HepG2 (cell line): ENCODE data around the gene ST6GALNAC3. TPM values are rescaled to one million over a fixed set of nuclear protein-coding genes. Genes with fewer than 3 reads are reported as not detected.

Experiments used
- ATAC-seq: fragments of 200-7000 bp; cut with Tn5 transposase; 3 replicates; pipeline ENCODE4 v1.9.1; 2020; ENCODE audit warnings: mild to moderate bottlenecking, moderate library complexity
- BruUV-seq: library from RNA; stranded (reverse); fragments of 400-500 nt; replicated peaks from 2 replicates; lab custom pipeline; 2021; lab: Mats Ljungman, UMichigan
- CTCF ChIA-PET: fragments of 300-600 bp; formaldehyde crosslinking; extraction: SDS; loops from one replicate; lab custom pipeline; 2021; ENCODE audit warnings: low total read pairs, inconsistent platforms, low intra/inter-chr PET ratio; lab: Yijun Ruan, JAX
- POLR2A ChIA-PET: fragments of 350-600 bp; sonication (Branson Sonifier 250); formaldehyde crosslinking; loops from one replicate; lab custom pipeline; 2020; ENCODE audit warnings: antibody characterized with exemption, inconsistent platforms; lab: Yijun Ruan, JAX
- DNase-seq: peaks from one replicate; pipeline ENCODE4 v3.0.0-alpha.2; 2015; ENCODE audit warnings: low spot score
- FAIRE-seq: peaks from 3 replicates; lab custom pipeline; 2011; peaks lifted over from hg19 to GRCh38; lab: Jason Lieb, UNC
- H2AFZ ChIP-seq: one replicate; pipeline ENCODE4 v1.6.1; 2011; ENCODE audit warnings: low read length, inconsistent platforms
- H3K27ac ChIP-seq: fragments of 300-600 bp; 3 replicates; pipeline ENCODE4 v1.8.0; 2011; ENCODE audit warnings: mixed run types, mild to moderate bottlenecking, mixed read lengths, low read length, inconsistent platforms; ENCODE audit not compliant: insufficient read depth; ENCODE audit errors: extremely low read length
- H3K27me3 ChIP-seq, 2 experiments: fragments of 200-600 bp in 1 of 2; 2 replicates in 1 of 2; 3 replicates in 1 of 2; pipeline versions ENCODE4 v1.6.0 to v1.8.0; 2011; ENCODE audit warnings: low read length in 2 of 2, mild to moderate bottlenecking in 2 of 2, moderate library complexity in 2 of 2, inconsistent platforms in 1 of 2; ENCODE audit not compliant: insufficient read depth in 2 of 2, control insufficient read depth in 1 of 2
- H3K36me3 ChIP-seq, 2 experiments: fragments of 200-600 bp in 1 of 2; replicated peaks in 1 of 2; 2 replicates in 1 of 2; 3 replicates in 1 of 2; pipeline versions ENCODE4 v1.5.1 to v1.8.0; 2011; ENCODE audit warnings: low read length in 2 of 2, inconsistent platforms in 1 of 2; ENCODE audit not compliant: insufficient read depth in 2 of 2, control insufficient read depth in 1 of 2
- H3K4me1 ChIP-seq: 2 replicates; pipeline ENCODE4 v1.5.1; 2012; ENCODE audit warnings: low read length, inconsistent platforms; ENCODE audit not compliant: insufficient read depth
- H3K4me2 ChIP-seq: 2 replicates; pipeline ENCODE4 v1.6.0; 2011; ENCODE audit warnings: low read depth, low read length, inconsistent platforms
- H3K4me3 ChIP-seq, 3 experiments: fragments of 200-600 bp in 1 of 3; sonication (generic), shearing (Covaris generic) in 1 of 3; replicated peaks in 1 of 3; 2 replicates each; pipeline ENCODE4 v1.5.1; 2011 to 2016; ENCODE audit warnings: low read length in 3 of 3, inconsistent platforms in 2 of 3, low read depth in 2 of 3, mild to moderate bottlenecking in 2 of 3, control low read depth in 1 of 3, mixed read lengths in 1 of 3; ENCODE audit not compliant: insufficient read depth in 1 of 3
- H3K79me2 ChIP-seq: one replicate; pipeline ENCODE4 v1.6.1; 2011; ENCODE audit warnings: low read length, inconsistent platforms; ENCODE audit not compliant: insufficient read depth
- H3K9ac ChIP-seq: 2 replicates; pipeline ENCODE4 v1.6.0; 2011; ENCODE audit warnings: mild to moderate bottlenecking, low read depth, low read length, inconsistent platforms; ENCODE audit not compliant: insufficient read depth
- H3K9me3 ChIP-seq: 2 replicates; pipeline ENCODE4 v1.5.1; 2012; ENCODE audit warnings: mild to moderate bottlenecking, low read length
- H4K20me1 ChIP-seq: 2 replicates; pipeline ENCODE4 v1.6.0; 2011; ENCODE audit warnings: inconsistent platforms, mild to moderate bottlenecking, low read length, moderate library complexity; ENCODE audit not compliant: insufficient read depth
- CENPX ChIP-seq: sonication (generic); formaldehyde crosslinking; IDR thresholded peaks from 2 replicates; pipeline ENCODE4 v1.9.0; 2021; ENCODE audit warnings: mild to moderate bottlenecking, missing genetic modification reagents, moderate library complexity
- GABPA ChIP-seq, 2 experiments: IDR thresholded peaks; 2 replicates each; pipeline ENCODE4 v1.6.1; 2011 to 2016; ENCODE audit warnings: low read depth in 2 of 2, low read length in 1 of 2, missing biosample characterization in 1 of 2, missing genetic modification characterization in 1 of 2
- GABPB1 ChIP-seq: IDR thresholded peaks from 2 replicates; pipeline ENCODE4 v1.6.1; 2016; ENCODE audit warnings: mild to moderate bottlenecking, missing genetic modification reagents, moderate library complexity, missing compliant biosample characterization
- HDAC1 ChIP-seq: sonication (generic); formaldehyde crosslinking; IDR thresholded peaks from 2 replicates; pipeline ENCODE4 v1.5.1; 2020; ENCODE audit warnings: mild to moderate bottlenecking, missing genetic modification reagents
- PHF21A ChIP-seq: sonication (generic); formaldehyde crosslinking; IDR thresholded peaks from 2 replicates; pipeline ENCODE4 v1.5.0; 2020; ENCODE audit warnings: mild to moderate bottlenecking, missing genetic modification reagents
- SP4 ChIP-seq: sonication (generic); formaldehyde crosslinking; IDR thresholded peaks from 2 replicates; pipeline ENCODE4 v1.8.1; 2023; ENCODE audit warnings: mild to moderate bottlenecking, missing genetic modification reagents
- ZFP36L2 ChIP-seq: sonication (generic); formaldehyde crosslinking; IDR thresholded peaks from 2 replicates; pipeline ENCODE4 v1.4.0; 2020; ENCODE audit warnings: missing genetic modification reagents
- ZNF331 ChIP-seq: sonication (generic); formaldehyde crosslinking; IDR thresholded peaks from 2 replicates; pipeline ENCODE4 v1.4.0; 2020; ENCODE audit warnings: missing genetic modification reagents
- ZNF431 ChIP-seq: sonication (generic); formaldehyde crosslinking; IDR thresholded peaks from 2 replicates; pipeline ENCODE4 v1.9.0; 2022; ENCODE audit warnings: missing genetic modification reagents, low read depth, mild to moderate bottlenecking, borderline replicate concordance
- ZNF737 ChIP-seq: sonication (generic); formaldehyde crosslinking; IDR thresholded peaks from 2 replicates; pipeline ENCODE4 v1.5.0; 2020; ENCODE audit warnings: missing genetic modification reagents, mild to moderate bottlenecking, borderline replicate concordance
- ZNF879 ChIP-seq: sonication (generic); formaldehyde crosslinking; IDR thresholded peaks from 2 replicates; pipeline ENCODE4 v1.8.1; 2023; ENCODE audit warnings: missing genetic modification reagents
- WGBS: methylation state at CpG from one replicate; pipeline ENCODE4 v1.1.6; 2017; ENCODE audit warnings: low lambda C conversion rate; 5-methylcytosine and 5-hydroxymethylcytosine counted together
- in situ Hi-C: cut with HindIII; loops from 2 replicates; pipeline ENCODE4 v1.10.0; 2017; ENCODE audit warnings: low pct_unique_long_range_greater_than_20kb; ENCODE audit not compliant: extremely low pct_ligation_motif_present
- intact Hi-C: fragments of 100-400 bp; cut with micrococcal nuclease; formaldehyde crosslinking; loops from one replicate; pipeline ENCODE4 v1.10.0; 2022; ENCODE audit not compliant: unreplicated experiment
- polyA plus RNA-seq, 8 experiments: library from polyadenylated mRNA; depleted of rRNA in 3 of 8; stranded (reverse) in 7 of 8; unstranded in 1 of 8; fragments of >200 nt; fragmentation: Illumina TruSeq in 4 of 8; extraction: Trizol in 4 of 8; gene quantifications; 2 replicates each; pipeline versions ENCODE4 v1.2.1 to v1.2.3, GENCODE V29; 2011 to 2016; ENCODE audit warnings: low read depth in 4 of 8, missing spikeins in 1 of 8, mixed read lengths in 1 of 8; ENCODE audit not compliant: insufficient read depth in 1 of 8
- total RNA-seq, 5 experiments: library from RNA; depleted of rRNA; stranded (reverse); fragments of >200 nt; fragmentation: Illumina TruSeq; extraction: Trizol; gene quantifications; 2 replicates each; pipeline ENCODE4 v1.2.3, GENCODE V29; 2016; ENCODE audit warnings: low read depth in 1 of 5
- TF ChIP-seq, protein P1 (sequence below): sonication (generic); formaldehyde crosslinking; IDR thresholded peaks from 2 replicates; pipeline ENCODE4 v1.5.1; 2020; ENCODE audit warnings: mild to moderate bottlenecking, missing genetic modification reagents, moderate library complexity
- TF ChIP-seq, protein P2 (sequence below): sonication (generic); formaldehyde crosslinking; IDR thresholded peaks from 2 replicates; pipeline ENCODE4 v1.4.0; 2020; ENCODE audit warnings: mild to moderate bottlenecking, missing genetic modification reagents

The ST6GALNAC3 gene
- total and polyA plus RNA-seq, 2 of the 13 experiments (the other 11 are each of a cell fraction or from before 2014, with no cell fraction given) = not detected

DNA sequence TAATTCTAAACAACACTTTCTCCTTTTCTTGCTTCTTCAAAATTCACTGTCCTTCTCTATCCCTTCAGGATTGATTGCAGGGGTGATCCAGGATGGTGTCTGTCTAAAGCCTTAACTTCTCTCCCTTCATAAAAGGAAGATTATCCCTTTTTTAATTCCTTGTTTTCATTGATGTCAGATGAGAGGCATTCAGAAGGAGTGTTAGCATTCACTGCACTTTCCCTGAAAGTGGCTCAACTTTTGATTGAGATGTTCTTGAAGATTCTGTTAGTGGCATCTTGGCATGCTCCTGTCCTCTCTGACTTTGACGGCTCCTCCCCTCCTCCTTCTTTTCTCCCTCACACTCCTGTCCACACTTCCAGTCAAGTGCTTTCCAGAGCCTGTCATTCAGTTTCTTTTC, 71.6 kb downstream of the ST6GALNAC3 start:
- no peak for ATAC-seq
- in situ Hi-C loops (no loop called here), intact Hi-C loops (no loop called here)
- Histone ChIP-seq H3K9me3 (no peaks in the 10 kb centered on the region), H3K27ac (no peak overlapping the region), H3K4me3 (no peak overlapping the region), H3K9ac (no peak overlapping the region), H2AFZ (no peak overlapping the region), H3K27me3 (no peaks in the 10 kb centered on the region; a peak in 1 of 5 replicates), H3K4me2 (no peak overlapping the region), H4K20me1 (no peaks in the 10 kb centered on the region), H3K4me1 (no peaks in the 10 kb centered on the region), H3K36me3 (no peaks in the 10 kb centered on the region), H3K79me2 (no peaks in the 10 kb centered on the region)
- CTCF ChIA-PET = no interaction called here
- TF ChIP-seq ZNF737 = no peak
- no peak for TF ChIP-seq SP4 (CRISPR knock-in tag)
- TF ChIP-seq, protein P1, sequence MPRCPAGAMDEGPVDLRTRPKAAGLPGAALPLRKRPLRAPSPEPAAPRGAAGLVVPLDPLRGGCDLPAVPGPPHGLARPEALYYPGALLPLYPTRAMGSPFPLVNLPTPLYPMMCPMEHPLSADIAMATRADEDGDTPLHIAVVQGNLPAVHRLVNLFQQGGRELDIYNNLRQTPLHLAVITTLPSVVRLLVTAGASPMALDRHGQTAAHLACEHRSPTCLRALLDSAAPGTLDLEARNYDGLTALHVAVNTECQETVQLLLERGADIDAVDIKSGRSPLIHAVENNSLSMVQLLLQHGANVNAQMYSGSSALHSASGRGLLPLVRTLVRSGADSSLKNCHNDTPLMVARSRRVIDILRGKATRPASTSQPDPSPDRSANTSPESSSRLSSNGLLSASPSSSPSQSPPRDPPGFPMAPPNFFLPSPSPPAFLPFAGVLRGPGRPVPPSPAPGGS = no peak
- TF ChIP-seq, protein P2, sequence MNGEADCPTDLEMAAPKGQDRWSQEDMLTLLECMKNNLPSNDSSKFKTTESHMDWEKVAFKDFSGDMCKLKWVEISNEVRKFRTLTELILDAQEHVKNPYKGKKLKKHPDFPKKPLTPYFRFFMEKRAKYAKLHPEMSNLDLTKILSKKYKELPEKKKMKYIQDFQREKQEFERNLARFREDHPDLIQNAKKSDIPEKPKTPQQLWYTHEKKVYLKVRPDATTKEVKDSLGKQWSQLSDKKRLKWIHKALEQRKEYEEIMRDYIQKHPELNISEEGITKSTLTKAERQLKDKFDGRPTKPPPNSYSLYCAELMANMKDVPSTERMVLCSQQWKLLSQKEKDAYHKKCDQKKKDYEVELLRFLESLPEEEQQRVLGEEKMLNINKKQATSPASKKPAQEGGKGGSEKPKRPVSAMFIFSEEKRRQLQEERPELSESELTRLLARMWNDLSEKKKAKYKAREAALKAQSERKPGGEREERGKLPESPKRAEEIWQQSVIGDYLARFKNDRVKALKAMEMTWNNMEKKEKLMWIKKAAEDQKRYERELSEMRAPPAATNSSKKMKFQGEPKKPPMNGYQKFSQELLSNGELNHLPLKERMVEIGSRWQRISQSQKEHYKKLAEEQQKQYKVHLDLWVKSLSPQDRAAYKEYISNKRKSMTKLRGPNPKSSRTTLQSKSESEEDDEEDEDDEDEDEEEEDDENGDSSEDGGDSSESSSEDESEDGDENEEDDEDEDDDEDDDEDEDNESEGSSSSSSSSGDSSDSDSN (CRISPR knock-in tag) = no peak
- no peak for TF ChIP-seq HDAC1 (CRISPR knock-in tag)
- TF ChIP-seq ZNF431 (CRISPR knock-in tag) = no peak
- TF ChIP-seq PHF21A = no peak
- TF ChIP-seq CENPX (CRISPR knock-in tag) = no peak
- TF ChIP-seq GABPB1 (CRISPR knock-in tag) = no peak
- TF ChIP-seq ZNF331 = no peak
- no peak for TF ChIP-seq ZNF879 (CRISPR knock-in tag)
- no peak for TF ChIP-seq ZFP36L2 (CRISPR knock-in tag)
- TF ChIP-seq GABPA (IDR thresholded peaks at IDR 0.05; ENCODE audit: low read depth, low read length) = no peak
- no peak for TF ChIP-seq GABPA (CRISPR knock-in tag; IDR thresholded peaks at IDR 0.05; ENCODE audit: low read depth)
- DNase-seq = no peak
- POLR2A ChIA-PET = no interaction called here
- FAIRE-seq = no peak
- no TSS peak for BruUV-seq
- WGBS = 0% methylated on average over 1 of the region's 1 CpG
